OCI-LY3 (cell line): ENCODE data around the gene UFSP1.

Experiments
- CTCF ChIP-seq: fragments of 200-600, 300-600 bp; sonication (generic); IDR thresholded peaks from 2 replicates; pipeline ENCODE4 v1.5.1; 2014; ENCODE audit warnings: antibody characterized with exemption, low read length, low read depth
- EZH2phosphoT487 ChIP-seq: fragments of 200-600 bp; shearing (Covaris generic); IDR thresholded peaks from 2 replicates; pipeline ENCODE4 v1.6.1; 2018; ENCODE audit warnings: antibody characterized with exemption, mixed run types, low read depth

GRCh38 chr7:100860702-100861615, 28.6 kb downstream of the UFSP1 start:
- TF ChIP-seq CTCF (no peak), EZH2phosphoT487 (no peak)
